ENCODE results near the gene FAM163A.

GRCh38 chr1:179856296-179856695, 113.2 kb downstream of the FAM163A start:
- TF ChIP-seq CTCF (IDR thresholded peaks at IDR 0.05; ENCODE audit: low read length), result no peak
- TF ChIP-seq EZH2 (IDR thresholded peaks at IDR 0.05; ENCODE audit: borderline replicate concordance, low read length), result no peak
